HEK293T (cell line): Measurements from ENCODE around the gene UVRAG.

Experiments used
- CTCF ChIA-PET: fragments of 350-600 bp; formaldehyde crosslinking; extraction: SDS; loops from one replicate; lab custom pipeline; 2021; ENCODE audit warnings: antibody characterized with exemption, inconsistent platforms; lab: Yijun Ruan, JAX
- POLR2A ChIA-PET: fragments of 350-600 bp; formaldehyde crosslinking; extraction: SDS; loops from one replicate; lab custom pipeline; 2020; ENCODE audit warnings: antibody characterized with exemption, inconsistent platforms; lab: Yijun Ruan, JAX
- DNase-seq: peaks from one replicate; pipeline ENCODE4 v3.0.0; 2012; ENCODE audit warnings: mixed read lengths; ENCODE audit errors: extremely low spot score
- ARNT ChIP-seq: fragments of 450-650 bp; IDR thresholded peaks from 2 replicates; pipeline ENCODE4 v1.6.1; 2017; ENCODE audit warnings: mild to moderate bottlenecking
- BHLHE40 ChIP-seq: fragments of 450-650 bp; IDR thresholded peaks from 2 replicates; pipeline ENCODE4 v1.6.1; 2016; ENCODE audit warnings: mild to moderate bottlenecking, moderate library complexity, borderline replicate concordance
- CTBP1 ChIP-seq: fragments of 450-650 bp; IDR thresholded peaks from 2 replicates; pipeline ENCODE4 v1.6.1; 2016; ENCODE audit warnings: borderline replicate concordance
- ELF4 ChIP-seq: fragments of 450-650 bp; IDR thresholded peaks from 2 replicates; pipeline ENCODE4 v1.6.1; 2017; ENCODE audit warnings: antibody characterized with exemption
- FOXA1 ChIP-seq: fragments of 450-650 bp; IDR thresholded peaks from 2 replicates; pipeline ENCODE4 v1.6.1; 2016; ENCODE audit warnings: mild to moderate bottlenecking
- FOXK2 ChIP-seq: fragments of 450-650 bp; IDR thresholded peaks from 2 replicates; pipeline ENCODE4 v1.6.1; 2016; ENCODE audit warnings: mild to moderate bottlenecking
- FOXM1 ChIP-seq: fragments of 450-650 bp; IDR thresholded peaks from 2 replicates; pipeline ENCODE4 v1.6.1; 2017; ENCODE audit warnings: mild to moderate bottlenecking, borderline replicate concordance
- HDGF ChIP-seq: fragments of 450-650 bp; IDR thresholded peaks from 2 replicates; pipeline ENCODE4 v1.6.1; 2017; ENCODE audit warnings: antibody characterized with exemption, borderline replicate concordance
- L3MBTL2 ChIP-seq: fragments of 450-650 bp; conservative IDR thresholded peaks from 2 replicates; pipeline ENCODE4 v1.6.1; 2016; ENCODE audit warnings: mild to moderate bottlenecking
- LEF1 ChIP-seq: fragments of 450-650 bp; IDR thresholded peaks from 2 replicates; pipeline ENCODE4 v1.6.1; 2017; ENCODE audit warnings: mild to moderate bottlenecking, borderline replicate concordance
- NFRKB ChIP-seq: fragments of 450-650 bp; IDR thresholded peaks from 2 replicates; pipeline ENCODE4 v1.6.1; 2016; ENCODE audit warnings: mild to moderate bottlenecking, moderate library complexity
- SP1 ChIP-seq: fragments of 450-650 bp; IDR thresholded peaks from 2 replicates; pipeline ENCODE4 v1.6.1; 2017
- SUZ12 ChIP-seq: fragments of 450-650 bp; IDR thresholded peaks from 2 replicates; pipeline ENCODE4 v1.6.1; 2016; ENCODE audit warnings: mild to moderate bottlenecking
- TARDBP ChIP-seq: fragments of 450-650 bp; IDR thresholded peaks from 2 replicates; pipeline ENCODE4 v1.6.1; 2016
- ZNF384 ChIP-seq: fragments of 450-650 bp; IDR thresholded peaks from 2 replicates; pipeline ENCODE4 v1.6.1; 2016
- TF ChIP-seq, protein P1 (sequence below): fragments of 450-650 bp; IDR thresholded peaks from 2 replicates; pipeline ENCODE4 v1.6.1; 2016

The UVRAG gene

DNA sequence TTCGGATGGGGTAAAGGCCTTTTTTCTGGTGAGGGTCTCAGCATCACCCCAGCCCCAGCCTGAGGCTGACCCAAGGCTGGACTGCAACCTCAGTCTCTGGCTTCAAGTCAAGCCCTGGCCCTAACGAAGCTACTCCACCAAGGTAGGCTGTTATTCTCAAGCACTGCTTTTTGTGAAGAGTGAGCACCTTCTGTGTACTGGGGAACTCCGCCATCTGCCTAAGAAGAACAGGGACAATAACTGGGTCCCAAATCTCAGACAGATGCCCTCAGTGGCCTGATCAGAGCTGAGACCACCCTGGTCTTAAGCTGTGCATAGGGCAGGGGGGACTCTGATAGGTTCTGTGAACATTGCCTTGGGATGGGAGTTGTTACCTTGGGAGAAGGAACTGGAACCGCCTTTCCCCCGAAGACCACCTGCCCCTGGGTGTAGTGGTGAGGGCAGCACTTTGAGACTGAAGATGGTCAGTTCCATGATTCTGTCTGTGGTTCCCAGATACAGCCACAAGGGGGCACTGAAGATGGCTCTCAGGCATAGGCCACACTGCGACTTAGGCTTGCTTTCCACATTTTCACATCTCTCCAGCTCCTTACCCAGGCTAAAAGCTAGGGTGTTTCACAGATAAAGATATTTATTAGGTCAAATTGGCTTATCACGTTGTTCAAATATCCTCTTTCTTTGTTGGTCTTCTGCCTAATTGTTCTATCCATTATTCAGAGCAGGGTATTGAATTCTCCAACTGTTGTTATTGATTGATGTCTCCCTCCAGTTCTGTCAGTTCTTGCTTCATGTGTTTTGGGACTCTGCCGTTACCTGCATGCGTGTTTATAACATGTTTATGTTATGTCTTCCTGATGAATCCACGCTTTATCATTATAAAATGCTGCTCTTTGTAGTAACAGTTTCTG lies 11.8 kb upstream of the UVRAG start:
- peak; percentile 79 for DNase-seq
- TF ChIP-seq LEF1 (no peak), HDGF (no peak), FOXK2 (no peak), FOXM1 (no peak), CTBP1 (no peak), TARDBP (no peak), NFRKB (no peak), ARNT (no peak), SUZ12 (no peak), L3MBTL2 (no peak), SP1 (no peak), BHLHE40 (no peak), FOXA1 (no peak), ZNF384 (no peak), ELF4 (no peak)
- TF ChIP-seq, protein P1, sequence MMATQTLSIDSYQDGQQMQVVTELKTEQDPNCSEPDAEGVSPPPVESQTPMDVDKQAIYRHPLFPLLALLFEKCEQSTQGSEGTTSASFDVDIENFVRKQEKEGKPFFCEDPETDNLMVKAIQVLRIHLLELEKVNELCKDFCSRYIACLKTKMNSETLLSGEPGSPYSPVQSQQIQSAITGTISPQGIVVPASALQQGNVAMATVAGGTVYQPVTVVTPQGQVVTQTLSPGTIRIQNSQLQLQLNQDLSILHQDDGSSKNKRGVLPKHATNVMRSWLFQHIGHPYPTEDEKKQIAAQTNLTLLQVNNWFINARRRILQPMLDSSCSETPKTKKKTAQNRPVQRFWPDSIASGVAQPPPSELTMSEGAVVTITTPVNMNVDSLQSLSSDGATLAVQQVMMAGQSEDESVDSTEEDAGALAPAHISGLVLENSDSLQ, result no peak
- POLR2A ChIA-PET, result no interaction called here
- CTCF ChIA-PET, result interaction anchor here (0.6 to 1.9 kb wide), 9 partner anchors 10 to 349 kb away, joined by 3 to 21 read pairs (median 4); no protein-coding TSS in a partner anchor

DNA sequence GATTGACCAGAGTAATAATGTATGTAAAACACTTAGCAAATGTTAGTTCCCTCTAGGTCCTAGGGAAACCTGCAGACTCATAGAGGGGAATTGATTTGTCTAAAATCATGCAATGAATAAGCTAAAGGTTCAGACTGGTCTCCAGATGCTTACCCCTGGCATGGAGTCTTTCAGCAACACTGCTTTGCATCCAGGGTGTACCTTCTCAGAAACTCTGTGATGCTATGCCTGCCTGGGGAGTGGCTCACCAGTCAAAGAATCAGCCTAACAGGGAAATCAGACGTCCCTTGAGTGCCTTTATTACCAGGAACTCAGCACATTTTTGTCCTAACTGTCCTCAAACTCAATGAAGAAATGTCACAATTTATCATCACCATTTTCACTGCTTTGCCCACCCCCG lies 5.9 kb upstream of the UVRAG start:
- ChIA-PET CTCF (no interaction called here), POLR2A (no interaction called here)
- TF ChIP-seq, protein P1, result no peak
- TF ChIP-seq BHLHE40, result no peak
- TF ChIP-seq FOXK2, result no peak
- TF ChIP-seq ZNF384, result no peak
- TF ChIP-seq SUZ12, result no peak
- TF ChIP-seq NFRKB, result no peak
- TF ChIP-seq SP1, result no peak
- TF ChIP-seq CTBP1, result no peak
- TF ChIP-seq FOXA1, result no peak
- TF ChIP-seq HDGF, result no peak
- no peak for TF ChIP-seq ELF4
- no peak for TF ChIP-seq FOXM1
- no peak for TF ChIP-seq TARDBP
- DNase-seq, result no peak

DNA sequence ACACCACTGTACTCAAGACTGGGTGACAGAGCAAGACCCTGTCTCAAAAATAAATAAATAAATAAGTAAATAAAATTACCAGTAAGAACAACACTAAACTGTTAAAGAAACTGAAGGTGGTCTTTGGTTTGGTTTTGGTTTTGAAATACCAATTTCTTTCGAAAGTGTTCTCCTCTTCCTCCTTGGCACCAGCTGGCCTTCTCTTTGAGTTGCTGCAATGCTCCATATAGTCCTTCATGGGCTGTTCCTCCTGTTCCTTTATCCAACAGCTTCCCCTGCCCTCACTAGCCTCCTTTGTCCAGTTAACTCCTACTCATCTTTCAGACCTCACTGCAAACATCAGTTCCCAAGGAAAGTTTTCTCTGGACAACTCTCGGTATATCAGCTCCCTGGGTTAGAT lies 5.0 kb upstream of the UVRAG start:
- TF ChIP-seq FOXK2, result no peak
- TF ChIP-seq FOXA1, result no peak
- TF ChIP-seq SUZ12, result no peak
- TF ChIP-seq ARNT, result no peak
- ChIA-PET POLR2A (no interaction called here), CTCF (no interaction called here)
- DNase-seq, result no peak

DNA sequence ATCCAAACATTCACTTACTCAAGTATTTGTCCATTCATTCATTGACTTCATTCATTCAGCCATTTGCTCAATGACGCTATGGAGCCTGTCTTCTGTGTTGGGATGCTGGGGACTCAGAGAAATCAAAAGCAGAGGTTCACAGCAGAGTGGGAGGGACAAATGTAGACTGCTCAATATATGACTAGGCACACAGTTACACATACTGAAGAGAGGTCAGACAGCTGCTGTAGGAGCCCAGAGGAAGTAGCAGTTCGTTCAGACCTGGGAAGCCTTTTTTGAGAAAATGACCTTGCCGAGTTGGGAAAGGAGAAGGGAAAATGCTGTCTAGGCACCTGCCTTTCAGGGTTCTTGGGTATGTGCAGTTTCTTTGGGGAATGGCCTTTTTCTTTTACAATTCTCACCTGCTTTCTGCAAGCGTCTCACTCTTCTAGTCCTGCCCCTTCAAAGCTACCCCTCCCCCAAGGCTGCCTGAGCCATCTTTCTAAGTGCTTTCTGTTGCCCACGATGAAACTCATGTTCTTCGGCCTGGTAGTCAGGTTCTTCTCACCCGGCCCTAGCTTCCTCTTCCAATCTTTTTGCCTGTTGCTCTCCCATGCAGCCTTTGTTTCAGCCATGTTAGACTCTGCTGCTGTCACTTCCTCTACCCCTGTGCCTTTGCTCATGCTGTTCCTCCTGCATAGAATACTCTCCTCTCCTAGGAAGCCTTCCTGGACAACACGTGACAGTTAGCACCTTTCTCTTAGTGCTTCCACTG lies 4.2 kb upstream of the UVRAG start:
- ChIA-PET POLR2A (no interaction called here), CTCF (no interaction called here)
- DNase-seq, result no peak
- TF ChIP-seq FOXA1 (no peak), NFRKB (no peak), L3MBTL2 (no peak), BHLHE40 (no peak), ELF4 (no peak), HDGF (no peak), CTBP1 (no peak), ZNF384 (no peak), FOXM1 (no peak), ARNT (no peak)

DNA sequence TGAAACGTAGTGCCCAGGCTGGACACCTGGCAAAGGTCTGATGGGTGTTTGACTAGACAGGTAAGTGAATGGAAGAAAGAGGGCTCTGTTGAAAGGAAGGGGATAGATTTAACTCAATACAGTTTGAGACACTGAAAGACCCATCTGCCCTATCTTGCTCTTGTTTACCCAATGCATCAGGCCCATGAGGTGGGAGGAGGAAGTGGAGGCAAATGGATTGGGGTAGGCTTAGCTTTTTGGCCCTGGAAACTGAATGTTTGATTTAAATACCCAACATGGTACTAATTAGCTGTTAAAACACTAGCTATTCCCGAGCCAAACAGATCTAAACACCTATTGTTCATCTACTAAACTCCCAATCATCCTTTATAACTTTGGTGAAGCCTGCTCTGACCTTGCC lies 3.5 kb upstream of the UVRAG start:
- ChIA-PET CTCF (interaction anchor here (0.6 kb wide), 1 partner anchor 25 kb away, joined by 3 read pairs; no protein-coding TSS in a partner anchor), POLR2A (no interaction called here)
- no peak for TF ChIP-seq LEF1
- no peak for TF ChIP-seq ELF4
- TF ChIP-seq FOXK2, result no peak
- TF ChIP-seq L3MBTL2, result no peak
- TF ChIP-seq NFRKB, result no peak
- TF ChIP-seq SP1, result no peak
- TF ChIP-seq TARDBP, result no peak
- no peak for TF ChIP-seq FOXA1
- no peak for TF ChIP-seq CTBP1
- no peak for TF ChIP-seq ARNT
- TF ChIP-seq SUZ12, result no peak
- TF ChIP-seq, protein P1, result no peak
- no peak for DNase-seq
